AG09309 (cell line): ENCODE measurements around the gene COG1.

Experiments used
- DNase-seq: peaks from one replicate; pipeline ENCODE4 v3.0.0-alpha.2; 2010; ENCODE audit warnings: low read depth
- H3K4me3 ChIP-seq: 2 replicates; pipeline ENCODE4 v1.5.1; 2011; ENCODE audit warnings: mild to moderate bottlenecking, low read depth, low read length, moderate library complexity; ENCODE audit not compliant: control insufficient read depth
- CTCF ChIP-seq: IDR thresholded peaks from 2 replicates; pipeline ENCODE4 v1.5.1; 2011; ENCODE audit warnings: mild to moderate bottlenecking, low read depth, low read length, inconsistent platforms; ENCODE audit not compliant: insufficient read depth, control insufficient read depth; ENCODE audit errors: missing control alignments

COG1 gene

GRCh38 chr17:73200476-73200875, 7.6 kb downstream of the COG1 start:
- no peak for DNase-seq
- no peak overlapping the region for H3K4me3 ChIP-seq
- no peak for TF ChIP-seq CTCF

DNA sequence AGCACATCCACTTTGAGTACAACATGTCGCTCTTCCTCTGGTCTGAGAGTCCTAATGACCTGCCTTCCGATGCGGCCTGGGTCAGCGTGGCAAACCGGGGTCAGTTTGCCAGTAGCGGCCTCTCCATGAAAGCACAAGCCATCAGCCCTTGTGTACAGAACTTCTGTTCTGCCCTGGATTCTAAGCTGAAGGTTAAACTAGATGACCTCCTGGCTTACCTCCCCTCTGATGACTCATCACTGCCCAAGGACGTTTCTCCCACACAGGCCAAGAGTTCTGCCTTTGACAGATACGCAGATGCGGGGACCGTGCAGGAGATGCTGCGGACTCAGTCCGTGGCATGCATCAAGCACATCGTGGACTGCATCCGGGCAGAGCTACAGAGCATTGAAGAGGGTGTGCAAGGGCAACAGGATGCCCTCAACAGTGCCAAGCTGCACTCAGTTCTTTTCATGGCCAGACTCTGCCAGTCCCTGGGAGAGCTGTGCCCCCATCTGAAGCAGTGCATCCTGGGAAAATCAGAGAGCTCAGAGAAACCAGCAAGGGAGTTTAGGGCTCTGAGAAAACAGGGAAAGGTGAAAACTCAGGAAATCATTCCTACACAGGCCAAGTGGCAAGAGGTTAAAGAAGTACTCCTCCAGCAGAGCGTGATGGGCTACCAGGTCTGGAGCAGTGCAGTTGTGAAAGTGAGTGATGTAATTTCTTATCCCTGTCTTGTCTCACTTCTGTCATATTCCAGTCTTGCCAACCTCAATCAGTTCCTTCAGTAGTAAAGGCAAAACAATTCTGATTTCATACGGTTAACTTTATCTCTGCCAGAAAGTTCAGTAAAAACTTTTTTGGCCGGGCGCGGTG, 8.6 kb downstream of the COG1 start:
- no peak overlapping the region for H3K4me3 ChIP-seq
- no peak for TF ChIP-seq CTCF
- no peak for DNase-seq

- DNase-seq: no peak
- no peak overlapping the region for H3K4me3 ChIP-seq
These were observed 10.4 kb downstream of the COG1 start for GRCh38 chr17:73203135-73203787.

GRCh38 chr17:73203788-73204479, 11.1 kb downstream of the COG1 start:
- TF ChIP-seq CTCF: no peak
- DNase-seq: no peak
- H3K4me3 ChIP-seq: no peak overlapping the region

More at GRCh38 chr17:73203135-73203787, 10.4 kb downstream of the COG1 start:
- no peak for TF ChIP-seq CTCF

- no peak for DNase-seq
- H3K4me3 ChIP-seq: no peak overlapping the region
- no peak for TF ChIP-seq CTCF
These were observed 12.7 kb downstream of the COG1 start for GRCh38 chr17:73205459-73205961.

GRCh38 chr17:73208139-73208827, 15.4 kb downstream of the COG1 start:
- H3K4me3 ChIP-seq: no peak overlapping the region
- DNase-seq: no peak
- no peak for TF ChIP-seq CTCF
